Activated naive CD4-positive, alpha-beta T cell treated with anti-CD3 and anti-CD28 coated beads for 36 hours (primary cell): ENCODE results near the gene RDH8. TPM values are rescaled to one million over a fixed set of nuclear protein-coding genes. Genes with fewer than 3 reads are reported as not detected.

Source experiments
- CTCF ChIA-PET: fragments of 350-600 bp; sonication (Branson Sonifier 250); formaldehyde crosslinking; loops from one replicate; lab custom pipeline; 2021; ENCODE audit warnings: antibody characterized with exemption; lab: Charles Lee
- DNase-seq: peaks from one replicate; pipeline ENCODE4 v3.0.0-alpha.2; 2020
- H3K27ac Mint-ChIP-seq: one replicate; pipeline ENCODE4 v1.8.0; 2021; ENCODE audit warnings: mild to moderate bottlenecking, mixed read lengths
- H3K27me3 Mint-ChIP-seq: one replicate; pipeline ENCODE4 v1.8.0; 2021; ENCODE audit warnings: low read depth, mixed read lengths
- H3K36me3 Mint-ChIP-seq: one replicate; pipeline ENCODE4 v1.8.0; 2021; ENCODE audit warnings: low read depth, mixed read lengths
- H3K4me1 Mint-ChIP-seq: one replicate; pipeline ENCODE4 v1.8.0; 2021; ENCODE audit warnings: low read depth, mixed read lengths
- H3K4me3 Mint-ChIP-seq: one replicate; pipeline ENCODE4 v1.8.0; 2021; ENCODE audit warnings: mild to moderate bottlenecking, moderate library complexity, mixed read lengths
- H3K9me3 Mint-ChIP-seq: one replicate; pipeline ENCODE4 v1.8.0; 2021; ENCODE audit warnings: mixed read lengths
- intact Hi-C: fragments of 100-400 bp; cut with micrococcal nuclease; formaldehyde crosslinking; loops from one replicate; pipeline ENCODE4 v1.15.1; 2023
- total RNA-seq, 2 experiments: library from RNA; stranded (reverse); gene quantifications; one replicate each; pipeline ENCODE4 v1.2.3, GENCODE V29; 2021

The RDH8 gene
- total RNA-seq, 2 experiments from 2014 or later, result not detected

- CTCF ChIA-PET, result no interaction called here
- H3K4me3 Mint-ChIP-seq, result no peak overlapping the region
- H3K9me3 Mint-ChIP-seq, result no peaks in the 10 kb centered on the region
- no peaks in the 10 kb centered on the region for H3K36me3 Mint-ChIP-seq
- H3K4me1 Mint-ChIP-seq, result peaks cover 8% of the 10 kb centered on the region
- H3K27me3 Mint-ChIP-seq, result peaks cover 46% of the 10 kb centered on the region
- intact Hi-C loops, result loop anchor here (10.0 kb wide), 1 partner anchor 172 kb away; the partner anchor contains the start of gene PIN1
- no peak overlapping the region for H3K27ac Mint-ChIP-seq
- DNase-seq, result no peak
Observed at GRCh38 chr19:10006752-10007323, 6.4 kb upstream of the RDH8 start.

- intact Hi-C loops, result loop anchor here (10.0 kb wide), 1 partner anchor 173 kb away; the partner anchor contains the start of gene PIN1
- H3K4me3 Mint-ChIP-seq, result no peak overlapping the region
- no peak for DNase-seq
- CTCF ChIA-PET, result interaction anchor here (0.6 to 1.5 kb wide), 2 partner anchors 7 to 409 kb away, joined by 3 read pairs; no protein-coding TSS in a partner anchor
- H3K27me3 Mint-ChIP-seq, result peaks cover 47% of the 10 kb centered on the region
- H3K36me3 Mint-ChIP-seq, result no peaks in the 10 kb centered on the region
- H3K27ac Mint-ChIP-seq, result no peak overlapping the region
- no peaks in the 10 kb centered on the region for H3K9me3 Mint-ChIP-seq
- peaks cover 8% of the 10 kb centered on the region for H3K4me1 Mint-ChIP-seq
Observed at GRCh38 chr19:10007371-10008183, 5.7 kb upstream of the RDH8 start.

GRCh38 chr19:10008184-10008765, 5.0 kb upstream of the RDH8 start:
- CTCF ChIA-PET, result interaction anchor here (0.6 to 1.5 kb wide), 2 partner anchors 8 to 408 kb away, joined by 3 read pairs; no protein-coding TSS in a partner anchor
- Mint-ChIP-seq H3K27me3 (peaks cover 49% of the 10 kb centered on the region), H3K4me3 (no peak overlapping the region), H3K27ac (no peak overlapping the region), H3K4me1 (peaks cover 8% of the 10 kb centered on the region), H3K9me3 (no peaks in the 10 kb centered on the region), H3K36me3 (no peaks in the 10 kb centered on the region)
- intact Hi-C loops, result loop anchor here (10.0 kb wide), 1 partner anchor 173 kb away; the partner anchor contains the start of gene PIN1
- DNase-seq, result no peak

- H3K36me3 Mint-ChIP-seq, result no peaks in the 10 kb centered on the region
- no peak overlapping the region for H3K27ac Mint-ChIP-seq
- H3K27me3 Mint-ChIP-seq, result peaks cover 54% of the 10 kb centered on the region
- DNase-seq, result no peak
- peaks cover 8% of the 10 kb centered on the region for H3K4me1 Mint-ChIP-seq
- intact Hi-C loops, result loop anchor here (10.0 kb wide), 1 partner anchor 175 kb away; the partner anchor contains the start of gene PIN1
- no peaks in the 10 kb centered on the region for H3K9me3 Mint-ChIP-seq
- no peak overlapping the region for H3K4me3 Mint-ChIP-seq
- CTCF ChIA-PET, result interaction anchor here (0.7 to 1.5 kb wide), 3 partner anchors 9 to 489 kb away, joined by 3 to 4 read pairs (median 3); no protein-coding TSS in a partner anchor
Observed at GRCh38 chr19:10009714-10010224, 3.5 kb upstream of the RDH8 start.

- CTCF ChIA-PET, result interaction anchor here (0.6 to 1.1 kb wide), 2 partner anchors 9 to 47 kb away, joined by 3 read pairs; no protein-coding TSS in a partner anchor
- Mint-ChIP-seq H3K27ac (no peak within 1 kb of the TSS), H3K27me3 (peaks cover 53% of the 10 kb centered on the region), H3K4me3 (no peak within 1 kb of the TSS), H3K36me3 (no peaks in the 10 kb centered on the region), H3K4me1 (peaks cover 8% of the 10 kb centered on the region), H3K9me3 (no peaks in the 10 kb centered on the region)
- no peak for DNase-seq
- intact Hi-C loops, result no loop called here
Observed at GRCh38 chr19:10010247-10010691, 3.0 kb upstream of the RDH8 start, which contains the start of gene COL5A3. COL5A3 (minus strand) TSS chr19:10010504; CDS start chr19:10010385, 119 bp downstream.

- Mint-ChIP-seq H3K9me3 (no peaks in the 10 kb centered on the region), H3K27ac (no peak overlapping the region), H3K4me3 (no peak overlapping the region), H3K27me3 (peaks cover 52% of the 10 kb centered on the region), H3K4me1 (peaks cover 8% of the 10 kb centered on the region), H3K36me3 (no peaks in the 10 kb centered on the region)
- DNase-seq, result no peak
- intact Hi-C loops, result no loop called here
- CTCF ChIA-PET, result interaction anchor here (1.1 kb wide), 1 partner anchor 8 kb away, joined by 3 read pairs; no protein-coding TSS in a partner anchor
Observed at GRCh38 chr19:10010939-10011338, 2.3 kb upstream of the RDH8 start.

- H3K36me3 Mint-ChIP-seq, result no peaks in the 10 kb centered on the region
- H3K4me1 Mint-ChIP-seq, result peaks cover 8% of the 10 kb centered on the region
- DNase-seq, result no peak
- intact Hi-C loops, result no loop called here
- CTCF ChIA-PET, result interaction anchor here (1.4 kb wide), 1 partner anchor 16 kb away, joined by 4 read pairs; no protein-coding TSS in a partner anchor
- peaks cover 50% of the 10 kb centered on the region for H3K27me3 Mint-ChIP-seq
- H3K4me3 Mint-ChIP-seq, result no peak overlapping the region
- H3K27ac Mint-ChIP-seq, result no peak overlapping the region
- no peaks in the 10 kb centered on the region for H3K9me3 Mint-ChIP-seq
Observed at GRCh38 chr19:10011974-10012373, 1.3 kb upstream of the RDH8 start.

- Mint-ChIP-seq H3K27me3 (peaks cover 33% of the 10 kb centered on the region), H3K4me3 (no peak overlapping the region), H3K27ac (no peak overlapping the region), H3K36me3 (no peaks in the 10 kb centered on the region), H3K9me3 (no peaks in the 10 kb centered on the region), H3K4me1 (peaks cover 5% of the 10 kb centered on the region)
- CTCF ChIA-PET, result no interaction called here
- intact Hi-C loops, result no loop called here
- DNase-seq, result no peak
Observed at GRCh38 chr19:10013834-10014618, 743 bp downstream of the RDH8 start.

GRCh38 chr19:10018263-10018662, 5.0 kb downstream of the RDH8 start:
- Mint-ChIP-seq H3K27me3 (peaks cover 11% of the 10 kb centered on the region), H3K4me1 (no peaks in the 10 kb centered on the region), H3K4me3 (no peak overlapping the region), H3K9me3 (no peaks in the 10 kb centered on the region), H3K27ac (no peak overlapping the region), H3K36me3 (no peaks in the 10 kb centered on the region)
- CTCF ChIA-PET, result interaction anchor here (1.0 to 1.3 kb wide), 2 partner anchors 11 to 87 kb away, joined by 3 read pairs; no protein-coding TSS in a partner anchor
- intact Hi-C loops, result no loop called here
- no peak for DNase-seq

GRCh38 chr19:10018786-10019185, 5.5 kb downstream of the RDH8 start:
- Mint-ChIP-seq H3K4me1 (no peaks in the 10 kb centered on the region), H3K9me3 (no peaks in the 10 kb centered on the region), H3K27ac (no peak overlapping the region), H3K27me3 (peaks cover 9% of the 10 kb centered on the region), H3K36me3 (no peaks in the 10 kb centered on the region), H3K4me3 (no peak overlapping the region)
- intact Hi-C loops, result no loop called here
- DNase-seq, result no peak
- CTCF ChIA-PET, result interaction anchor here (0.8 to 1.3 kb wide), 4 partner anchors 8 to 88 kb away, joined by 3 to 4 read pairs (median 3); partner anchors contain the start of gene COL5A3

- intact Hi-C loops, result no loop called here
- H3K4me1 Mint-ChIP-seq, result no peaks in the 10 kb centered on the region
- DNase-seq, result no peak
- no peak overlapping the region for H3K27ac Mint-ChIP-seq
- no peaks in the 10 kb centered on the region for H3K9me3 Mint-ChIP-seq
- H3K4me3 Mint-ChIP-seq, result no peak overlapping the region
- H3K27me3 Mint-ChIP-seq, result peaks cover 6% of the 10 kb centered on the region
- CTCF ChIA-PET, result interaction anchor here (0.8 to 1.3 kb wide), 4 partner anchors 8 to 88 kb away, joined by 3 to 4 read pairs (median 3); partner anchors contain the start of gene COL5A3
- H3K36me3 Mint-ChIP-seq, result no peaks in the 10 kb centered on the region
Observed at GRCh38 chr19:10019246-10019645, 6.0 kb downstream of the RDH8 start.
